Measurements from ENCODE around the gene ATP1B3.

ATP1B3 gene

GRCh38 chr3:141938011-141938500 lies 61.6 kb downstream of the ATP1B3 start:
- TF ChIP-seq CTCF (conservative IDR thresholded peaks at IDR 0.05; ENCODE audit: low read depth), result no peak
- CTCF ChIA-PET, result no interaction called here
- peak overlapping the region; percentile 98 for H3K27ac ChIP-seq
- POLR2A ChIA-PET (ENCODE audit: low non-redundant PET), result no interaction called here
- DNase-seq (ENCODE audit: low spot score), result no peak

GRCh38 chr3:141939759-141940158 lies 63.3 kb downstream of the ATP1B3 start:
- no peak for TF ChIP-seq CTCF (conservative IDR thresholded peaks at IDR 0.05; ENCODE audit: low read depth)
- POLR2A ChIA-PET (ENCODE audit: low non-redundant PET), result interaction anchor here (0.6 kb wide), 1 partner anchor 33 kb away, joined by 9 read pairs; no protein-coding TSS in a partner anchor
- CTCF ChIA-PET, result no interaction called here
- DNase-seq (ENCODE audit: low spot score), result no peak
- H3K27ac ChIP-seq, result peak overlapping the region; percentile 98

- POLR2A ChIA-PET (ENCODE audit: low non-redundant PET), result interaction anchor here (0.6 kb wide), 1 partner anchor 33 kb away, joined by 9 read pairs; no protein-coding TSS in a partner anchor
- no peak for TF ChIP-seq CTCF (conservative IDR thresholded peaks at IDR 0.05; ENCODE audit: low read depth)
- DNase-seq (ENCODE audit: low spot score), result peak; percentile 95
- H3K27ac ChIP-seq, result peak overlapping the region; percentile 98
- CTCF ChIA-PET, result interaction anchor here (0.6 kb wide), 1 partner anchor 65 kb away, joined by 3 read pairs; no protein-coding TSS in a partner anchor
These were observed 63.8 kb downstream of the ATP1B3 start for GRCh38 chr3:141940194-141940776.

GRCh38 chr3:141941093-141941492 lies 64.7 kb downstream of the ATP1B3 start:
- peak overlapping the region; percentile 98 for H3K27ac ChIP-seq
- CTCF ChIA-PET, result interaction anchor here (0.6 kb wide), 3 partner anchors 66 to 258 kb away, joined by 3 read pairs; no protein-coding TSS in a partner anchor
- no peak for TF ChIP-seq CTCF (conservative IDR thresholded peaks at IDR 0.05; ENCODE audit: low read depth)
- no peak for DNase-seq (ENCODE audit: low spot score)
- POLR2A ChIA-PET (ENCODE audit: low non-redundant PET), result no interaction called here

- no peak for DNase-seq (ENCODE audit: low spot score)
- H3K27ac ChIP-seq, result no peak overlapping the region; the same call in 1 of the 2 replicates
- TF ChIP-seq CTCF (conservative IDR thresholded peaks at IDR 0.05; ENCODE audit: low read depth), result no peak
- ChIA-PET CTCF (no interaction called here), POLR2A (ENCODE audit: low non-redundant PET) (no interaction called here)
These were observed 65.6 kb downstream of the ATP1B3 start for GRCh38 chr3:141942006-141942405.

- H3K27ac ChIP-seq, result no peak overlapping the region; the same call in 1 of the 2 replicates
- ChIA-PET CTCF (no interaction called here), POLR2A (ENCODE audit: low non-redundant PET) (no interaction called here)
- DNase-seq (ENCODE audit: low spot score), result no peak
- TF ChIP-seq CTCF (conservative IDR thresholded peaks at IDR 0.05; ENCODE audit: low read depth), result no peak
These were observed 69.5 kb downstream of the ATP1B3 start for GRCh38 chr3:141945726-141946485.

All from RWPE1 (cell line).